ENCODE data around the gene COX6B2.

Gene COX6B2

DNA sequence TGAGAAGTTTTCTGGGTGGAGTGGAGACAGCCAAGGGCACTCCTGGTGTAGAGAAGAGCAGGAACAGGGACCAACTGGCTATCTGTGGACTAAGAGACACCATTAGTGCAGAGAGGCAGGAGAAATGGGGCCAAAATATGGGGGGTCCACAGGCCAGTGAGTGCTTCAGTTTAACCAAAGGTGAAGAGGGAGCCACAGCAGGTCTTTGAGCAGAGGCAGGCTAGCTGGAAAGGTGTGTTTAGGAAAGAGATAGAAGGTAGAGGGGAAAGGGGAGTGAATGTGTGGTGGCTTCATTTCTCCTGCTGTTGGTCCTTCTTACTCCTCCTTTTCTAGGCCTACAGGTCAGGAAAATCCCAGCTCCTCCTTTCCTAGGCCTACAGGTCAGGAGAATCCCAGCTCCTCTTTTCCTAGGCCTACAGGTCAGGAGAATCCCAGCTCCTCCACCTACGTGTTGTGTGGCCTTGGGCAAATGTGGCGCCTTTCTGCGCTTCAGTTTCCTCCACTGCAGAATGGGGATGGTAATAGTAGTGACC lies 28.1 kb upstream of the COX6B2 start:
- Histone ChIP-seq H3K9me3 (replicated peaks in 1 of 2; ENCODE audit: control insufficient read depth in 2 of 2, insufficient read depth in 1 of 2, low read depth in 1 of 2, low read length in 2 of 2) (peaks cover 2% of the 10 kb centered on the region in 2 donors), H3K27ac (replicated peaks; ENCODE audit: low read length) (no peak overlapping the region), H2AFZ (ENCODE audit: low read length) (no peak overlapping the region), H3K14ac (ENCODE audit: low read length) (no peak overlapping the region), H2BK15ac (ENCODE audit: low read length) (no peak overlapping the region), H4K91ac (ENCODE audit: low read depth, low read length, poor library complexity) (no peak overlapping the region), H3K23ac (ENCODE audit: low read depth, low read length, poor library complexity) (no peak overlapping the region), H3K27me3 (ENCODE audit: control insufficient read depth in 3 of 3, insufficient read depth in 3 of 3, low read depth in 1 of 3, low read length in 3 of 3) (peaks cover 0 to 13% (median 0%) of the 10 kb centered on the region in 3 experiments), H3K4me1 (ENCODE audit: control insufficient read depth in 2 of 2, insufficient read depth in 1 of 2, low read depth in 1 of 2, low read length in 2 of 2) (peaks cover 27 to 28% of the 10 kb centered on the region in 2 donors), H3K79me1 (ENCODE audit: low read depth, low read length) (peaks cover 13% of the 10 kb centered on the region), H3K36me3 (replicated peaks in 1 of 2; ENCODE audit: control insufficient read depth in 2 of 2, insufficient read depth in 2 of 2, low read length in 2 of 2) (peaks cover 8 to 12% of the 10 kb centered on the region in 2 donors), H3K4me2 (ENCODE audit: insufficient read depth, low read length, poor library complexity, severe bottlenecking) (no peak overlapping the region), H2AK5ac (ENCODE audit: low read depth, low read length) (peak overlapping the region; percentile 33), H3K4ac (ENCODE audit: low read length) (no peak overlapping the region), H2BK120ac (ENCODE audit: low read depth, low read length) (no peak overlapping the region), H3K18ac (ENCODE audit: low read length) (no peak overlapping the region), H4K8ac (ENCODE audit: low read depth, low read length) (no peak overlapping the region), H2BK12ac (ENCODE audit: low read length) (no peak overlapping the region), H2BK5ac (ENCODE audit: low read length) (no peak overlapping the region), H3K4me3 (ENCODE audit: low read length in 2 of 2) (no peak overlapping the region), H3K9ac (ENCODE audit: low read depth, low read length, poor library complexity) (no peak overlapping the region)
- DNase-seq (ENCODE audit: low spot score): no peak
- no CpG with 5 or more reads among the region's 3 CpGs for WGBS, 2 donors (ENCODE audit: extremely low coverage in 2 of 2, insufficient read length in 2 of 2, insufficient replicate concordance in 1 of 2)

DNA sequence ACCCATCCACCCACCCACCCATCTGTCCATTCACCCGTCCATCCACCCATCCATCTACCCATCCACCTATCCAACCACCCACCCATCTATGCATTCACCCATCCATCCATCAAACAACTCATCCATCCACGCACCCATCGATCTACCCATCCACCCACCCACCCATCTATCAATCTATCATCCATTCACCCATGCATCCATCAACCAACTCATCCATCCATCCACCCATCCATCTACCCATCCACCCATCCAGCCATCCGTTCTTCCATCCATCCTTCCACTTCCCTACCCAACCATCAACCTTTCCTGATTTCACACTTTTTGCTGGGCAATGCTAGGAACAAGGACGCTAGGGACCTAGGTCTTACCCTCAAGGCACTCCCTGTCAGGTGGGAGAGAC lies 27.5 kb upstream of the COX6B2 start:
- H3K36me3 ChIP-seq (replicated peaks in 1 of 2; ENCODE audit: control insufficient read depth in 2 of 2, insufficient read depth in 2 of 2, low read length in 2 of 2): peaks cover 2 to 7% of the 10 kb centered on the region in 2 donors
- H2BK120ac ChIP-seq (ENCODE audit: low read depth, low read length): no peak overlapping the region
- H3K4ac ChIP-seq (ENCODE audit: low read length): no peak overlapping the region
- no peak overlapping the region for H3K18ac ChIP-seq (ENCODE audit: low read length)
- H3K27me3 ChIP-seq (ENCODE audit: control insufficient read depth in 3 of 3, insufficient read depth in 3 of 3, low read depth in 1 of 3, low read length in 3 of 3): peaks cover 0 to 15% (median 0%) of the 10 kb centered on the region in 3 experiments
- H3K4me2 ChIP-seq (ENCODE audit: insufficient read depth, low read length, poor library complexity, severe bottlenecking): no peak overlapping the region
- H2AFZ ChIP-seq (ENCODE audit: low read length): no peak overlapping the region
- no peak overlapping the region for H4K8ac ChIP-seq (ENCODE audit: low read depth, low read length)
- H3K4me3 ChIP-seq (ENCODE audit: low read length in 2 of 2): no peak overlapping the region
- peaks cover 25 to 26% of the 10 kb centered on the region in 2 donors for H3K4me1 ChIP-seq (ENCODE audit: control insufficient read depth in 2 of 2, insufficient read depth in 1 of 2, low read depth in 1 of 2, low read length in 2 of 2)
- no peak overlapping the region for H4K91ac ChIP-seq (ENCODE audit: low read depth, low read length, poor library complexity)
- H3K79me1 ChIP-seq (ENCODE audit: low read depth, low read length): peaks cover 7% of the 10 kb centered on the region
- H3K9ac ChIP-seq (ENCODE audit: low read depth, low read length, poor library complexity): no peak overlapping the region
- no peak overlapping the region for H2BK15ac ChIP-seq (ENCODE audit: low read length)
- H3K9me3 ChIP-seq (replicated peaks in 1 of 2; ENCODE audit: control insufficient read depth in 2 of 2, insufficient read depth in 1 of 2, low read depth in 1 of 2, low read length in 2 of 2): peaks cover 2% of the 10 kb centered on the region in 2 donors
- H3K27ac ChIP-seq (replicated peaks; ENCODE audit: low read length): no peak overlapping the region
- H3K14ac ChIP-seq (ENCODE audit: low read length): no peak overlapping the region
- no peak for DNase-seq (ENCODE audit: low spot score)
- no peak overlapping the region for H2BK12ac ChIP-seq (ENCODE audit: low read length)
- no peak overlapping the region for H2BK5ac ChIP-seq (ENCODE audit: low read length)
- no peak overlapping the region for H2AK5ac ChIP-seq (ENCODE audit: low read depth, low read length)
- 100% methylated on average over 3 of the region's 5 CpGs for WGBS, 2 donors (ENCODE audit: extremely low coverage in 2 of 2, insufficient read length in 2 of 2, insufficient replicate concordance in 1 of 2)
- no peak overlapping the region for H3K23ac ChIP-seq (ENCODE audit: low read depth, low read length, poor library complexity)

DNA sequence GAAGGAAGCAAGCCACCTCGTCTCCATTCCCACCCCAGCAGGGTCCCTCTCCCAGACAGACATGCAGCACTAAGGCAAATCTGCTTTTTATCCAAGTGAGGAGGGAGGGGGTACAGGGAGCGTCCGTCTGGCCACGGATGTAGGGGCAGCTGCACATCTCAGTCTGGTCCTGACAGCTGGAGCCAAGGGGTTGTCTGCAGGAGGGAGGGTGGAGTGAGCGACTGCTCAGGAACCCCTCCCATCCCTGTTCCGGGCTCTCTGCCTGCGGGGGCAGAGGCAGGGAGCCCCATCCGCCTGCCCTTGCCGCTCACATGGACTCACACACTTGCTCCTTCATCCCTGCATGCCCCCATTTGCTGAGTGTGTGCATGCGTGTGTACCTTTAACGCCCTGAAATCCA lies 24.7 kb upstream of the COX6B2 start:
- no peak overlapping the region for H4K8ac ChIP-seq (ENCODE audit: low read depth, low read length)
- H3K4me1 ChIP-seq (ENCODE audit: control insufficient read depth in 2 of 2, insufficient read depth in 1 of 2, low read depth in 1 of 2, low read length in 2 of 2): peaks cover 27 to 28% of the 10 kb centered on the region in 2 donors
- no peak overlapping the region for H3K4me3 ChIP-seq (ENCODE audit: low read length in 2 of 2)
- H3K79me1 ChIP-seq (ENCODE audit: low read depth, low read length): no peaks in the 10 kb centered on the region
- H3K9ac ChIP-seq (ENCODE audit: low read depth, low read length, poor library complexity): no peak overlapping the region
- no peak overlapping the region for H4K91ac ChIP-seq (ENCODE audit: low read depth, low read length, poor library complexity)
- peak overlapping the region; percentile 71 for H3K18ac ChIP-seq (ENCODE audit: low read length)
- peak overlapping the region; percentile 83 for H2BK5ac ChIP-seq (ENCODE audit: low read length)
- peaks cover 0 to 15% (median 0%) of the 10 kb centered on the region in 3 experiments for H3K27me3 ChIP-seq (ENCODE audit: control insufficient read depth in 3 of 3, insufficient read depth in 3 of 3, low read depth in 1 of 3, low read length in 3 of 3)
- H3K36me3 ChIP-seq (replicated peaks in 1 of 2; ENCODE audit: control insufficient read depth in 2 of 2, insufficient read depth in 2 of 2, low read length in 2 of 2): no peaks in the 10 kb centered on the region
- peaks cover 2% of the 10 kb centered on the region in 2 donors for H3K9me3 ChIP-seq (replicated peaks in 1 of 2; ENCODE audit: control insufficient read depth in 2 of 2, insufficient read depth in 1 of 2, low read depth in 1 of 2, low read length in 2 of 2)
- peak overlapping the region; percentile 92 for H2BK120ac ChIP-seq (ENCODE audit: low read depth, low read length)
- H3K14ac ChIP-seq (ENCODE audit: low read length): no peak overlapping the region
- H2BK15ac ChIP-seq (ENCODE audit: low read length): peak overlapping the region; percentile 56
- H3K27ac ChIP-seq (replicated peaks; ENCODE audit: low read length): no peak overlapping the region
- no peak overlapping the region for H2BK12ac ChIP-seq (ENCODE audit: low read length)
- no CpG with 5 or more reads among the region's 11 CpGs for WGBS, 2 donors (ENCODE audit: extremely low coverage in 2 of 2, insufficient read length in 2 of 2, insufficient replicate concordance in 1 of 2)
- no peak overlapping the region for H3K4ac ChIP-seq (ENCODE audit: low read length)
- H2AK5ac ChIP-seq (ENCODE audit: low read depth, low read length): peak overlapping the region; percentile 97
- DNase-seq (ENCODE audit: low spot score): no peak
- no peak overlapping the region for H3K4me2 ChIP-seq (ENCODE audit: insufficient read depth, low read length, poor library complexity, severe bottlenecking)
- peak overlapping the region; percentile 65 for H3K23ac ChIP-seq (ENCODE audit: low read depth, low read length, poor library complexity)
- H2AFZ ChIP-seq (ENCODE audit: low read length): no peak overlapping the region

DNA sequence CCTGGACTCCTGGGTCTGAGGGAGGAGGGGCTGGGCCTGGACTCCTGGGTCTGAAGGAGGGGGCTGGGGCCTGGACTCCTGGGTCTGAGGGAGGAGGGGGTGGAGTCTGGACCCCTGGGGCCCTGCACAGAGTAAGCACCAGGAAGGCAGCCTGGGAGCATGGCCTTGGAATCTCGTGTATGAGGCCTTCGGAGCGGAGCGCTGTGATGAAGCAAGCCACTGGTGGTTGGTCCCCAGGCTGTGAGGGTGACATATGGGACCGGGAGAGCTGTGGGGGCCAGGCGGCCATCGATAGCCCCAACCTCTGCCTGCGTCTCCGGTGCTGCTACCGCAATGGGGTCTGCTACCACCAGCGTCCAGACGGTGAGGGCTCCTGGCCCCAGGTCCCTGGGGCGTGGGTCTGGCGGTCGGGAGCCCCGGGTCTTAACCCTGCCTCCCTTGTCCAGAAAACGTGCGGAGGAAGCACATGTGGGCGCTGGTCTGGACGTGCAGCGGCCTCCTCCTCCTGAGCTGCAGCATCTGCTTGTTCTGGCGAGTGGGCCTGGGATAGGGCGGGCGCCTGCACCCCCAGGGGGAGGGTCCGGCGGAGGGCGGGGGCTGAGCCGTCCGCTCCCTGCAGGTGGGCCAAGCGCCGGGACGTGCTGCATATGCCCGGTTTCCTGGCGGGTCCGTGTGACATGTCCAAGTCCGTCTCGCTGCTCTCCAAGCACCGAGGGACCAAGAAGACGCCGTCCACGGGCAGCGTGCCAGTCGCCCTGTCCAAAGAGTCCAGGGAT lies 23.0 kb upstream of the COX6B2 start:
- Histone ChIP-seq H4K91ac (ENCODE audit: low read depth, low read length, poor library complexity) (peak overlapping the region; percentile 43), H3K79me1 (ENCODE audit: low read depth, low read length) (no peaks in the 10 kb centered on the region), H3K4me2 (ENCODE audit: insufficient read depth, low read length, poor library complexity, severe bottlenecking) (peak overlapping the region; percentile 37), H3K14ac (ENCODE audit: low read length) (peak overlapping the region; percentile 96), H3K27ac (replicated peaks; ENCODE audit: low read length) (no peak overlapping the region), H3K9ac (ENCODE audit: low read depth, low read length, poor library complexity) (peak overlapping the region; percentile 90), H3K23ac (ENCODE audit: low read depth, low read length, poor library complexity) (peak overlapping the region; percentile 91), H3K4ac (ENCODE audit: low read length) (peak overlapping the region; percentile 95), H2BK5ac (ENCODE audit: low read length) (peak overlapping the region; percentile 87), H3K9me3 (replicated peaks in 1 of 2; ENCODE audit: control insufficient read depth in 2 of 2, insufficient read depth in 1 of 2, low read depth in 1 of 2, low read length in 2 of 2) (peaks cover 0 to under 1% of the 10 kb centered on the region in 2 donors), H2AK5ac (ENCODE audit: low read depth, low read length) (peak overlapping the region; percentile 97), H3K18ac (ENCODE audit: low read length) (peak overlapping the region; percentile 98), H2AFZ (ENCODE audit: low read length) (peak overlapping the region; percentile 64), H3K4me1 (ENCODE audit: control insufficient read depth in 2 of 2, insufficient read depth in 1 of 2, low read depth in 1 of 2, low read length in 2 of 2) (peaks cover 31 to 41% of the 10 kb centered on the region in 2 donors), H2BK120ac (ENCODE audit: low read depth, low read length) (peak overlapping the region; percentile 91), H4K8ac (ENCODE audit: low read depth, low read length) (peak overlapping the region; percentile 100), H3K4me3 (ENCODE audit: low read length in 2 of 2) (peak overlapping the region in 1 of 2 donors; percentile 50), H2BK15ac (ENCODE audit: low read length) (peak overlapping the region; percentile 89), H2BK12ac (ENCODE audit: low read length) (peak overlapping the region; percentile 99), H3K36me3 (replicated peaks in 1 of 2; ENCODE audit: control insufficient read depth in 2 of 2, insufficient read depth in 2 of 2, low read length in 2 of 2) (no peaks in the 10 kb centered on the region), H3K27me3 (ENCODE audit: control insufficient read depth in 3 of 3, insufficient read depth in 3 of 3, low read depth in 1 of 3, low read length in 3 of 3) (peaks cover 0 to 16% (median 0%) of the 10 kb centered on the region in 3 experiments)
- no CpG with 5 or more reads among the region's 43 CpGs for WGBS, 2 donors (ENCODE audit: extremely low coverage in 2 of 2, insufficient read length in 2 of 2, insufficient replicate concordance in 1 of 2)
- no peak for DNase-seq (ENCODE audit: low spot score)
